GM19324 (cell line): ENCODE measurements around the gene PTPRG.

Experiments used
- ATAC-seq: cut with Tn5 transposase; IDR thresholded peaks from one replicate; pipeline ENCODE4 v1.9.1; 2021; ENCODE audit warnings: mild to moderate bottlenecking, moderate library complexity; ENCODE audit not compliant: unreplicated experiment, low FRiP score

The PTPRG gene

GRCh38 chr3:62226601-62227339, 665.4 kb downstream of the PTPRG start:
- ATAC-seq: peak; percentile 54

- ATAC-seq: no peak
Measured at GRCh38 chr3:62228467-62228866, 667.1 kb downstream of the PTPRG start.

GRCh38 chr3:62229211-62229610, 667.8 kb downstream of the PTPRG start:
- ATAC-seq: no peak

- no peak for ATAC-seq
Measured at GRCh38 chr3:62229908-62230307, 668.5 kb downstream of the PTPRG start.

GRCh38 chr3:62233065-62233464, 671.7 kb downstream of the PTPRG start:
- ATAC-seq: no peak

- ATAC-seq: no peak
Measured at GRCh38 chr3:62236016-62236415, 674.6 kb downstream of the PTPRG start.

- no peak for ATAC-seq
Measured at GRCh38 chr3:62237286-62237948, 676.0 kb downstream of the PTPRG start.

- ATAC-seq: no peak
Measured at GRCh38 chr3:62238003-62238402, 676.6 kb downstream of the PTPRG start.

GRCh38 chr3:62238431-62238830, 677.1 kb downstream of the PTPRG start:
- no peak for ATAC-seq

- ATAC-seq: no peak
Measured at GRCh38 chr3:62241279-62241678, 679.9 kb downstream of the PTPRG start.

- no peak for ATAC-seq
Measured at GRCh38 chr3:62242831-62243509, 681.6 kb downstream of the PTPRG start.

GRCh38 chr3:62246094-62246493, 684.7 kb downstream of the PTPRG start:
- ATAC-seq: no peak

- no peak for ATAC-seq
Measured at GRCh38 chr3:62246985-62247384, 685.6 kb downstream of the PTPRG start.

- ATAC-seq: no peak
Measured at GRCh38 chr3:62248734-62249483, 687.5 kb downstream of the PTPRG start.

GRCh38 chr3:62249484-62249776, 688.1 kb downstream of the PTPRG start:
- ATAC-seq: no peak

GRCh38 chr3:62249855-62250543, 688.6 kb downstream of the PTPRG start:
- ATAC-seq: no peak

GRCh38 chr3:62252438-62253157, 691.2 kb downstream of the PTPRG start:
- ATAC-seq: no peak

- ATAC-seq: no peak
Measured at GRCh38 chr3:62253971-62254370, 692.6 kb downstream of the PTPRG start.

GRCh38 chr3:62255758-62256157, 694.4 kb downstream of the PTPRG start:
- ATAC-seq: no peak

GRCh38 chr3:62259924-62260323, 698.6 kb downstream of the PTPRG start:
- no peak for ATAC-seq
